Esophagus squamous epithelium (tissue), 5 donors: ENCODE measurements around the gene FAM20C. TPM values are rescaled to one million over a fixed set of nuclear protein-coding genes. Genes with fewer than 3 reads are reported as not detected.
A peak's percentile ranks its signal among the peaks of the same experiment; 100 is the strongest.

Experiments
- DNase-seq: peaks from one replicate; lab custom pipeline; 2025; lab: John Stamatoyannopoulos, UW
- H3K27ac ChIP-seq, 4 donors: fragments of 200-600 bp; sonication (generic); one replicate each; pipeline ENCODE4 v1.5.1; 2016 to 2019; ENCODE audit warnings: mild to moderate bottlenecking in 1 of 4
- H3K27me3 ChIP-seq, 4 donors: fragments of 200-600 bp; sonication (generic); 1 replicate in 3 of 4; 2 replicates in 1 of 4; pipeline versions ENCODE4 v1.5.1 to v1.6.0; 2017 to 2021; ENCODE audit warnings: antibody characterized with exemption in 1 of 4
- H3K36me3 ChIP-seq, 3 donors: fragments of 200-600 bp; sonication (generic); one replicate each; pipeline ENCODE4 v1.5.1; 2016 to 2019
- H3K4me1 ChIP-seq, 3 donors: fragments of 200-600 bp; sonication (generic); one replicate each; pipeline ENCODE4 v1.5.1; 2017 to 2019
- H3K4me3 ChIP-seq, 4 donors: fragments of 200-600 bp; sonication (generic); 1 replicate in 3 of 4; 2 replicates in 1 of 4; pipeline ENCODE4 v1.5.1; 2016 to 2019; ENCODE audit warnings: mild to moderate bottlenecking in 2 of 4, moderate library complexity in 1 of 4
- H3K9me3 ChIP-seq, 3 donors: fragments of 200-600 bp; sonication (generic); one replicate each; pipeline ENCODE4 v1.5.1; 2016 to 2019
- CTCF ChIP-seq, 6 experiments: fragments of 450-650 bp in 4 of 6; fragments of 200-600 bp in 2 of 6; sonication (generic) in 2 of 6; IDR thresholded peaks; one replicate each; pipeline ENCODE4 v1.5.1; 2016 to 2019; ENCODE audit warnings: antibody characterized with exemption in 6 of 6, mild to moderate bottlenecking in 4 of 6, moderate library complexity in 4 of 6
- POLR2A ChIP-seq, 4 donors: fragments of 450-650 bp; IDR thresholded peaks; one replicate each; pipeline ENCODE4 v1.6.1; 2017; ENCODE audit warnings: antibody characterized with exemption in 4 of 4, mild to moderate bottlenecking in 4 of 4, moderate library complexity in 3 of 4
- WGBS, 2 donors: methylation state at CpG; one replicate each; pipeline ENCODE4 v1.1.5; 2018; 5-methylcytosine and 5-hydroxymethylcytosine counted together
- intact Hi-C: fragments of 100-400 bp; cut with DNase I; formaldehyde crosslinking; loops from one replicate; pipeline ENCODE4 v1.15.0; 2022
- total RNA-seq, 4 donors: library from RNA; depleted of rRNA; stranded (reverse); fragments of >200 nt; gene quantifications; one replicate each; pipeline ENCODE4 v1.1.0, GENCODE V29; 2016
- donor health status: DM: yes; HTN: yes; CAD: no.

Gene FAM20C
- total RNA-seq, 4 donors from 2014 or later = 8.5 to 16.0 (median 13.7) TPM

- DNase-seq = no peak
- intact Hi-C loops = no loop called here
- H3K4me3 ChIP-seq = peak overlapping the region in 3 of 4 donors; percentile 12 to 45 (median 27)
- H3K27me3 ChIP-seq = no peaks in the 10 kb centered on the region
- WGBS, 2 donors = 42 to 57% methylated on average over 5 to 22 of the region's 28 CpGs
- no peaks in the 10 kb centered on the region for H3K36me3 ChIP-seq
- H3K4me1 ChIP-seq = peaks cover 10 to 71% (median 59%) of the 10 kb centered on the region in 3 donors
- H3K9me3 ChIP-seq = no peaks in the 10 kb centered on the region
- peak overlapping the region; percentile 54 to 89 (median 84) for H3K27ac ChIP-seq
- TF ChIP-seq CTCF (IDR thresholded peaks at IDR 0.05) (no peak), POLR2A (IDR thresholded peaks at IDR 0.05) (no peak)
These were observed 42.6 kb downstream of the FAM20C start for GRCh38 chr7:234708-235553.

GRCh38 chr7:235576-236395, 43.4 kb downstream of the FAM20C start:
- H3K4me3 ChIP-seq = peak overlapping the region in 1 of 4 donors; percentile 45
- intact Hi-C loops = no loop called here
- TF ChIP-seq CTCF (IDR thresholded peaks at IDR 0.05) = no peak
- no peak for TF ChIP-seq POLR2A (IDR thresholded peaks at IDR 0.05)
- peak overlapping the region in 2 of 4 donors; percentile 87 to 89 for H3K27ac ChIP-seq
- no peaks in the 10 kb centered on the region for H3K36me3 ChIP-seq
- 68% methylated on average over 6 of the region's 34 CpGs for WGBS, 2 donors
- H3K27me3 ChIP-seq = no peaks in the 10 kb centered on the region
- peaks cover 10 to 66% (median 53%) of the 10 kb centered on the region in 3 donors for H3K4me1 ChIP-seq
- H3K9me3 ChIP-seq = no peaks in the 10 kb centered on the region
- no peak for DNase-seq

- no peaks in the 10 kb centered on the region for H3K36me3 ChIP-seq
- no peak for TF ChIP-seq POLR2A (IDR thresholded peaks at IDR 0.05)
- TF ChIP-seq CTCF (IDR thresholded peaks at IDR 0.05) = no peak
- peaks cover 10 to 63% (median 45%) of the 10 kb centered on the region in 3 donors for H3K4me1 ChIP-seq
- DNase-seq = no peak
- H3K27me3 ChIP-seq = no peaks in the 10 kb centered on the region
- no peak overlapping the region for H3K4me3 ChIP-seq
- 58 to 84% methylated on average over 4 to 6 of the region's 8 CpGs for WGBS, 2 donors
- H3K9me3 ChIP-seq = no peaks in the 10 kb centered on the region
- intact Hi-C loops = no loop called here
- no peak overlapping the region for H3K27ac ChIP-seq
These were observed 44.6 kb downstream of the FAM20C start for GRCh38 chr7:236967-237366.

- intact Hi-C loops = no loop called here
- Histone ChIP-seq H3K27me3 (no peaks in the 10 kb centered on the region), H3K36me3 (no peaks in the 10 kb centered on the region), H3K9me3 (no peaks in the 10 kb centered on the region), H3K27ac (no peak overlapping the region), H3K4me1 (peaks cover 10 to 59% (median 41%) of the 10 kb centered on the region in 3 donors), H3K4me3 (no peak overlapping the region)
- DNase-seq = no peak
- whole genome bisulfite sequencing, 2 donors = 82 to 91% methylated on average over 7 of the region's 7 CpGs
- TF ChIP-seq POLR2A (IDR thresholded peaks at IDR 0.05) (no peak), CTCF (IDR thresholded peaks at IDR 0.05) (no peak)
These were observed 45.0 kb downstream of the FAM20C start for GRCh38 chr7:237385-237784.
